Kidney glomerular epithelial cell (primary cell): ENCODE data around the gene TACC3.
A peak's percentile ranks its signal among the peaks of the same experiment; 100 is the strongest.
"Not testable (repeated sequence)": the region's sequence is repeated elsewhere in the genome, so short reads cannot be mapped to it uniquely, and the experiment has no call there.

Source experiments
- DNase-seq: peaks from one replicate; lab custom pipeline; 2025; lab: John Stamatoyannopoulos, UW

Gene TACC3

DNA sequence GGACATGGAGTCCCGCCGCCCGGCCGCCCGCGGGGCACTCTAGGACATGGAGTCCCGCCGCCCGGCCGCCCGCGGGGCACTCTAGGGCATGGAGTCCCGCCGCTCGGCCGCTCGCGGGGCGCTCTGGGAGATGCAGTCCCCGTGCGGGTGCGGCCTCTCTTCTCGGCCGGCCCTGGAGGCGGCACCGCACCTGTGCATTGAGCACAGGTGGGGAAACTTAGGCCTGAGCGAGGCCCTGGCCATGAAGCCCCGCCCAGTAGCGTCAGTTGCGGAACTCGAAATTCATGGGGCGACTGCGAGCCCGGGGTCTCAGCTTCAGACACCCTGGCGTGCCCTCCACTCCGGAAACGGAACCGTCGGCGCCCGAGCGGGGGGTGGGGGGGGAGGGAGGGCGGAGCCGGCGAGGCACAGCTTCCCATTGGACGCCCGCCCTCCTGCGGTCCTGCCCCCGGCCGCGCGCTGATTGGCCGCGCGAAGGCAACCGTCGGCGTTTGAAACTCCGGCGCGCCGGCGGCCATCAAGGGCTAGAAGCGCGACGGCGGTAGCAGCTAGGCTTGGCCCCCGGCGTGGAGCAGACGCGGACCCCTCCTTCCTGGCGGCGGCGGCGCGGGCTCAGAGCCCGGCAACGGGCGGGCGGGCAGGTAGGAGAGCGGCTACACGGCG lies at the start of gene TACC3, which contains the start of gene TMEM129:
Gene TACC3, plus strand, starts transcription at position 519 of the 663 bp plus-strand sequence. CDS start 1,901 bp downstream, outside the sequence.
Gene TMEM129, minus strand, starts transcription at position 321 of the 663 bp plus-strand sequence. CDS start 486 bp downstream, outside the sequence.
- peak; percentile 83 for DNase-seq

- no peak for DNase-seq
These were observed 47.6 kb upstream of the TACC3 start for GRCh38 chr4:1673671-1674070.

- no peak for DNase-seq
These were observed 46.6 kb upstream of the TACC3 start for GRCh38 chr4:1674682-1675081.

- no peak for DNase-seq
These were observed 46.1 kb upstream of the TACC3 start for GRCh38 chr4:1675136-1675801.

DNA sequence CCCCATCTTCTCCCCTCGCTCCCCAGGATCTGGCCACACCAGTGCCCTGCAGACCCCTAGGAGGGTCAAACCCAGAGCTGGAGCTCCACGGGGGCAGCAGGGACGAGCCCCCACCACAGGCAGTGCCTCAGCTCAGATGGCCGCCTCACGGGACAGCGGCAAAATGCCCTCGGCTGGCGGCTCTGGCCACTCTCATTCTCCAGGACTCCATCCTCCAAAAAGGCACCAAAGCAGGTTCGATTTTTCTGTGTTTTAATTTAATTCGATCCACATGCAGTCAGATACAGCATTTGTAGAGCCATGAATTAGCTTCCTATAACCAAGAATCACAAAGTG lies 45.6 kb upstream of the TACC3 start:
- DNase-seq, result no peak

DNA sequence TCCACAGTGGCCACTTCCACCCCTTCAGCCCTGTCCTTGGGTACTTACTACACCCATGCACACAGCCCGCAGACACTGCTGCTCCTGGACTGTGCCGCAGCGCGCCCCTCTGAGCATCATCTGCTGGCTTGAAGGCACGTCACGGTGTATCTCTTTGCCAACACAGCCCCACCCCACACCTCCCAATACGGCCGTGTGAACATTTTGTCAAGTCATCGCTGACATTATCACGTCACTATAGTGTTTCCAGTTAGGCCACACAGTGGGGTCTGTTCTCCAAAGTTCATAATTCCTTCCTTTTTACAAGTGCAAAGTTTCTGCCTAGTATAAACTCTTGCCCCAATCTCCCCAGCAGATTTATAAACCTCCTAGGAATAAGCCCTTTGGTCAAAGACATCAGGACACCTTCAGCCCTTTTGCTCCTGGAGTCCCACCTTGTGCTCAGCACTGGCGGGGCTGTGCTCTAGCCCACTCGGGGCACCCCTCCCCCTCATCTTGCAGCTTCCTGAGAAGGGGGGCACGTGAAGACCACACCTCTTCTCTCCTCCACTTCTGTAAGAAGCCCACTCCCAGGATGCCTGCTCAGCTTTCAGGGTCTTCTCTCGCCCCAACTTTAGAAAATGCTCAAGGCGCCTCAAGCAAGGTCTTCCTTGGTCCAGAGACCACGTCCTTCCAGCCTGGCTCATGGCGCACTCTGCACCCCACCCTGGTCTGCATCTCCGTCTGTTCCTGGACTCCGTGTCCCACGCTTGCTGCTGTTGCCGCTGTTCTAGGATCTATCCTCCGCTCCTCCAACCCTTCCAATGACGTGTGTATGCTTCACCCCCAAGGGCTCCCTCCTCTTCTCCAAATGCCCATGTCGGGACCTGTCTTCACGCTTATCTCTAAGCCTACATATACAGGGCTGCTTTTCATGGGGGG lies 44.5 kb upstream of the TACC3 start:
- no peak for DNase-seq

- DNase-seq, result no peak
These were observed 43.1 kb upstream of the TACC3 start for GRCh38 chr4:1678244-1678643.

DNA sequence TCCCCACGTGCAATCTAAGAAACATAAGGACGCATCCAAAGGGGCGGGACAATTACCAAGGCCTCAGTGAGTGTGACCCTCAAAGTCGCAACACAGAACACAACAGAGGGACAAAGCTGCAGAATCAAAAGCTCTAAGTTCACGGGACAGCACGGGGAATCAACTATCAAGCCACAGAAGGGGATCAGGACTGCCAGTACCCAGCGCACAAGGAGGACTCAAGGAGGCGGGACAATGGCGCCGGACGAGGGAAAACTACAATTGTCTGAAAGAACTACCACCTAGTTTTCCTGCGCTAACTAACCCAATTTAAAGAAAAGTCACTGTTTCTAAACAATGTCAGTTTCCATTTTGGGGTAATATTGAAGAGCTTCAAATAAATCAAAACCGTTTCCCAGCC lies 38.5 kb upstream of the TACC3 start:
- no peak for DNase-seq

GRCh38 chr4:1683261-1683735 lies 38.0 kb upstream of the TACC3 start:
- DNase-seq, result peak; percentile 79

DNA sequence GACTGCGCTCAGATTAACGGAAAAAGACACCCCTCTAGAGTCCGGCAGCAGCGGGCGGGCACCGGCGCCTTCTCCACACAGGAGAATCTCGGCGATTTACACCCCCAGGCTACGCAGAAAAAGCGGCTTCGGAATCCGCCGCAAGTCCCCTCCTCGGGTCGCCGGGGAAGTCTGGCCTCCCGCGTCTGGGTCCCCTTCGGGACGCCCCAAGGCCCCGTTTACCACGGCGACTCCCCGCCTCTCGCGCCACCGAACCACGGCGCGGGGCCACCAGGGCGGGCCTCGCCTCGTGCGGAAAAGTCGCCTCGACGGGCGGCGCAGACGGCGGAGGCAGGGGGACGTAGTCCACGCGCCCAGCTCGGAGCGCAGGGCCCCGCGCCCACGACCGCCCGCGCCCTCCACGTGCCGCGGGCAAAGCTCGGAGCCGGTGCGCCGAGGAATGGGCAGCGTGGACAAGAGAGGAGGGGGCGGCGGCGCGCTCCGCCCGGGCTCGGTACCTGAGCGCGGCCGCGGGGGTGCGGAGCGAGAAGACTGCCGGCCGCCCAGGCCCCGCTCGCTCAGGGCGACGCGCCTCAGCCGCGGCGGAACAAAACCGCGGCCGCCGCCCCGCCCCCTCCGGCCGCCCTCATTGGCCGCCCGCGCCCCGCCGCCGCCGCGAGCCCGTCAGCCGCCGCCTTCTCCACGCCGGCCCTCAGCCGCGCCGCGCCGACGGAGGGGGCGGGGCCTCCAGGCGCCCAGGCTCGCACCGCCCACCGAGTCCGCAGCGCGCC lies 37.4 kb upstream of the TACC3 start, which contains the start of gene FAM53A:
Gene FAM53A, minus strand, starts transcription at position 578 of the 770 bp plus-strand sequence. CDS start 15,572 bp downstream, outside the sequence.
- DNase-seq, result peak; percentile 86

DNA sequence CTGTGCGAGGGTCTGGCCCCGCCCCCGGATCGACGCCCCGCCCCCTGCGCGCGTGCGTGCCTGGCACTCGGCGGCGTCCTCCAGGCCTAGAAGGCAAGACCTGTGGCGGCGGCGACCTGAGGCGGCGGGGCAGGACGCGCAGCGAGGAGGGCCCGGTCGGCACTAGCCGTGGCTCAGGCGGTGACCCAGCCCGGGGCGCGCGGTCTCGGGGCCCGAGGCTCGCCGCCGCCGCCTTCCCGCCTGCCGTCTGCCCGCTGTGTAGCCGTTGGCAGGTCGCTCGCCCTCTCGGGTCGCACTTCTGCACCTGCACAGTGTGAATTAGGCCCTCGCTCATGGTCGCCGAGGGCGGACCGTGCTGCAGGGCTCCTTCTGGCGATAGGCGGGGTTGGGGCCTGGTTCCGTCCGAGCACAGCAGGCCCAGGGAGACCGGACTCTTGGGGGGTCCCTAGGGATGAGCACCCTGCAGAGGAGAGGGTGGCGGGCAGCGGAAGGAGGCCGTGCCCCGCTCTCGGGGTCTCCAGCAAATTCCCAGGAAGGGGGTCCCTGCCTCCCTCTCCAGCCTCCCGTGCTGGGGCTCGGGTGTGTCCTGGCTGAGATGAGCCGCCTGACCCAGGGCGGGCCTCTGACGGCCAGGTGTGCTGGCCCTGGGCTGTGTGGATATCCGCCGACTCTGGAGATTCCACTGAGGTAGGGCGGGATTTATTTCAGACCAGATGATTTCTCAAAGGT lies 36.7 kb upstream of the TACC3 start:
- no peak for DNase-seq

- DNase-seq, result peak; percentile 14
These were observed 35.8 kb upstream of the TACC3 start for GRCh38 chr4:1685235-1686150.

- DNase-seq, result no peak
These were observed 34.8 kb upstream of the TACC3 start for GRCh38 chr4:1686440-1687036.

- DNase-seq, result no peak
These were observed 30.6 kb upstream of the TACC3 start for GRCh38 chr4:1690698-1691097.

- DNase-seq, result no peak
These were observed 29.5 kb upstream of the TACC3 start for GRCh38 chr4:1691737-1692373.

DNA sequence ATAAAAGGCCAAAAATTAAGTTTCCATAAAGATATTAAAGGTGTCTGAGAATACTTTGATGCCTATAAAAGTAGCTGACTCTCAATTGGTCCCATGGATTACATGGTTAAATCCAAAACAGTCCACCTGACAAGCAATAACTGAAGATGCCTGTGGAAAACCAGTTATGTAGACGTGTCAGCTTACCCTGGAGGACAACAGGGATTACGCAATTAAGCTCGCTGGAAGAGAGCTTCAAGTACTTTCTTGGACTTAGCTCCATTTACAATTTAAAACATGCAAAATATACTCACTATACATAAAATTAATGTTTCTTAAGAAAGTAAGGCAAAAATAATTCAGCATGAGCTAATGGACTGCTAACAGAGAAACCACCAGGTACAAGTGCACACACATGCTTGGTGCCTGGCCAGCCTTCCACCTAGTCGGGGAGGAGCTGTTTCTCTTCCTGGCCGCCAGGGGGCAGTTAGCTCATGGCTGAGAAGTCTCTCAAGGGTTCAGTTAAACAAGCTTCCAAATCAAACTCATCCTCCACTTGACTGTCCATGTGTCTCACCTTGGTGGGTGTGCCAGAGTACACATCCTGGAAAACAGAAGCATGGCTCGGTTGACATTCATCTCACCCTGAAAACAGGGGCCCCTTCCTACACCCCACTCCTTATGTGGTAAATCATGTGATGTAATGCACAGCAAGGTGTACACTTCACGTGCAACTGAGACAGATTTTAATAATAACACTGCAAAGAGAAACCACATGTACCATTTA lies 28.0 kb upstream of the TACC3 start:
- peak; percentile 73 for DNase-seq

DNA sequence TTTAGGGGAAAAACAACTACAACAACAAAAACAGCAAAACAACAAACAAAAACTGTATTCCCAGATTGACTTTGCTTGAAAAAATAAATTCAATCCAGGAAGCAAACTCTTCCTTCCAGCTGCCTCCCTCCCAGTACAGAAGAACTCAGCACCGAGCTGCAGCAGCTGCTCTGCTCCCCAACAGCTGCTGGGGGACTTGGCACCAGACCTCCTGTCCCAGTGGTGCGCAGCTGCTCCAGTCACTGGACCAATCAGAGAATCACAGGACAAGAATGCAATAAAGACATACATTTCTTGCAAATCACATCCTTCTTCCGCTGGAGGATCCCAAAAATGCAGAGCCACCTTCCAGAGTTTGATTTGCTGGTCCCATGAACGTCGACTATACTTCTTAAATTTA lies 25.4 kb upstream of the TACC3 start:
- DNase-seq, result no peak

GRCh38 chr4:1701671-1702070 lies 19.6 kb upstream of the TACC3 start:
- DNase-seq, result not testable (repeated sequence)
